Glutamatergic neuron (in vitro differentiated cells): ENCODE results near the gene TMEM126A. TPM values are rescaled to one million over a fixed set of nuclear protein-coding genes. Genes with fewer than 3 reads are reported as not detected.
A peak's percentile ranks its signal among the peaks of the same experiment; 100 is the strongest.

Experiments used
- DNase-seq: peaks from one replicate; pipeline ENCODE4 v3.0.0; 2022
- H3K27ac Mint-ChIP-seq: one replicate; pipeline ENCODE4 v1.8.0; 2020; ENCODE audit warnings: mild to moderate bottlenecking, mixed read lengths, inconsistent platforms; ENCODE audit not compliant: unreplicated experiment
- H3K27me3 Mint-ChIP-seq: one replicate; pipeline ENCODE4 v1.8.0; 2020; ENCODE audit warnings: mild to moderate bottlenecking, moderate library complexity, mixed read lengths, inconsistent platforms; ENCODE audit not compliant: unreplicated experiment
- H3K36me3 Mint-ChIP-seq: one replicate; pipeline ENCODE4 v1.8.0; 2020; ENCODE audit warnings: mild to moderate bottlenecking, mixed read lengths, inconsistent platforms; ENCODE audit not compliant: unreplicated experiment
- H3K4me1 Mint-ChIP-seq: one replicate; pipeline ENCODE4 v1.8.0; 2020; ENCODE audit warnings: mild to moderate bottlenecking, low read depth, mixed read lengths, inconsistent platforms; ENCODE audit not compliant: unreplicated experiment
- H3K4me3 Mint-ChIP-seq: one replicate; pipeline ENCODE4 v1.8.0; 2020; ENCODE audit warnings: mild to moderate bottlenecking, mixed read lengths, inconsistent platforms; ENCODE audit not compliant: unreplicated experiment
- H3K9me3 Mint-ChIP-seq: one replicate; pipeline ENCODE4 v1.8.0; 2020; ENCODE audit warnings: mild to moderate bottlenecking, moderate library complexity, mixed read lengths, inconsistent platforms; ENCODE audit not compliant: unreplicated experiment
- CTCF ChIP-seq: fragments of 200-600 bp; sonication (generic); IDR thresholded peaks from one replicate; pipeline ENCODE4 v1.5.0; 2021; ENCODE audit not compliant: partially characterized antibody, unreplicated experiment
- total RNA-seq: library from RNA; stranded (reverse); fragmentation: NEBNext Ultra II Directional; extraction: Animal tissue kit (Norgen Biotek cat#: 25700); gene quantifications from one replicate; pipeline ENCODE4 v1.2.1, GENCODE V29; 2021; ENCODE audit not compliant: unreplicated experiment

The TMEM126A gene
- total RNA-seq, 1 donor from 2014 or later: 19.9 TPM

GRCh38 chr11:85663080-85663752 is 15.4 kb downstream of the TMEM126A start:
- Mint-ChIP-seq H3K36me3 (no peaks in the 10 kb centered on the region), H3K27me3 (peaks cover 13% of the 10 kb centered on the region), H3K27ac (peak overlapping the region; percentile 97), H3K4me3 (peak overlapping the region; percentile 98), H3K4me1 (peaks cover 5% of the 10 kb centered on the region), H3K9me3 (peaks cover 16% of the 10 kb centered on the region)
- TF ChIP-seq CTCF: no peak
- no peak for DNase-seq

GRCh38 chr11:85663753-85664614 is 16.2 kb downstream of the TMEM126A start:
- peak; percentile 86 for DNase-seq
- Mint-ChIP-seq H3K27me3 (peaks cover 13% of the 10 kb centered on the region), H3K9me3 (peaks cover 16% of the 10 kb centered on the region), H3K4me1 (peaks cover 5% of the 10 kb centered on the region), H3K27ac (peak overlapping the region; percentile 97), H3K36me3 (no peaks in the 10 kb centered on the region), H3K4me3 (peak overlapping the region; percentile 98)
- peak; percentile 26 for TF ChIP-seq CTCF

- Mint-ChIP-seq H3K4me3 (peak within 1 kb of the TSS; percentile 98), H3K9me3 (peaks cover 16% of the 10 kb centered on the region), H3K4me1 (peaks cover 5% of the 10 kb centered on the region), H3K36me3 (no peaks in the 10 kb centered on the region), H3K27me3 (peaks cover 14% of the 10 kb centered on the region), H3K27ac (peak within 1 kb of the TSS; percentile 97)
- peak; percentile 96 for DNase-seq
- no peak for TF ChIP-seq CTCF
Measured at GRCh38 chr11:85664615-85665481, 17.1 kb downstream of the TMEM126A start, which contains the start of gene CREBZF. CREBZF (minus strand) TSS chr11:85665129; CDS start chr11:85664875, 254 bp downstream.

- no peaks in the 10 kb centered on the region for H3K36me3 Mint-ChIP-seq
- peaks cover 16% of the 10 kb centered on the region for H3K9me3 Mint-ChIP-seq
- H3K4me3 Mint-ChIP-seq: peak overlapping the region; percentile 53
- H3K27ac Mint-ChIP-seq: peak overlapping the region; percentile 6
- H3K27me3 Mint-ChIP-seq: peaks cover 12% of the 10 kb centered on the region
- peaks cover 5% of the 10 kb centered on the region for H3K4me1 Mint-ChIP-seq
- DNase-seq: no peak
- TF ChIP-seq CTCF: no peak
Measured at GRCh38 chr11:85665733-85666132, 18.0 kb downstream of the TMEM126A start.
